Suprapubic skin (tissue), 4 donors: ENCODE data around the gene PVR.

Experiments used
- CTCF ChIP-seq, 2 donors: fragments of 200-600 bp in 1 of 2; fragments of 450-650 bp in 1 of 2; sonication (generic) in 1 of 2; IDR thresholded peaks; one replicate each; pipeline ENCODE4 v1.5.1; 2016 to 2019; ENCODE audit warnings: antibody characterized with exemption in 2 of 2, mild to moderate bottlenecking in 1 of 2, moderate library complexity in 1 of 2
- EP300 ChIP-seq: sonication (generic); formaldehyde crosslinking; IDR thresholded peaks from one replicate; pipeline ENCODE4 v1.6.1; 2017; ENCODE audit warnings: antibody characterized with exemption
- POLR2AphosphoS5 ChIP-seq, 3 donors: sonication (generic); formaldehyde crosslinking; IDR thresholded peaks; one replicate each; pipeline ENCODE4 v1.6.1; 2017; ENCODE audit warnings: antibody characterized with exemption in 3 of 3

DNA sequence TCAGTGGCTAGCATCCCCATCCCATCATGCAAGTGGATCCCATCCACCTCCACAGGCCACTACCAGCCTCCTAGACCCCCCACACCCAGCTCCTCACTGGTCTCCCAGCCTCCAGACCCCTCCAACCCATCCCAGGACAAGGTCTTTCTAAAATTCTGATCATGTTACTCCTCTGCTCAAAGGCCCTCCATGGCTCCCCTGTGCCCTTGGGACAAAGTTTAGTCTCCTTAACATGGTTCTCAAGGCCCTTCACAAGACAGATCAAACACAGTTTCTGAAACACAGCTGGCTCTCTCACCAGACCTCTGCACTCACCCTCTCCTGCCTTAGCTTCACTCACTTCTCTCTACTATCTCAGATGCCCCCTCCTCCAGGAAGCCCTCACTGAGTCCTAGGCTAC is 36.8 kb downstream of the PVR start:
- TF ChIP-seq CTCF (IDR thresholded peaks at IDR 0.05) = no peak
- TF ChIP-seq EP300 = no peak
- TF ChIP-seq POLR2AphosphoS5 (IDR thresholded peaks at IDR 0.05) = no peak
